K562 (cell line): Measurements from ENCODE around the gene SLC29A3. TPM values are rescaled to one million over a fixed set of nuclear protein-coding genes. Genes with fewer than 3 reads are reported as not detected.

Source experiments
- CEBPG ChIP-seq, 3 experiments: fragments of 200-800 bp in 1 of 3; sonication (Bioruptor generic) in 1 of 3; sonication (generic) in 1 of 3; formaldehyde crosslinking in 1 of 3; IDR thresholded peaks in 2 of 3; conservative IDR thresholded peaks in 1 of 3; 2 replicates each; pipeline versions ENCODE4 v1.6.1 to v1.8.0; 2016 to 2022; ENCODE audit warnings: missing compliant biosample characterization in 2 of 3, missing genetic modification characterization in 2 of 3, mild to moderate bottlenecking in 1 of 3, missing genetic modification reagents in 1 of 3
- HDAC6 ChIP-seq: IDR thresholded peaks from 2 replicates; pipeline ENCODE4 v1.6.1; 2012; ENCODE audit warnings: low read depth, mild to moderate bottlenecking, control low read depth, inconsistent platforms, low read length, moderate library complexity
- HSF4 ChIP-seq: fragments of 250-450 bp; sonication (Bioruptor Pico); IDR thresholded peaks from 2 replicates; pipeline ENCODE4 v2.1.2; 2022; ENCODE audit warnings: mild to moderate bottlenecking, moderate library complexity, borderline replicate concordance
- NFE2 ChIP-seq: IDR thresholded peaks from 2 replicates; pipeline ENCODE4 v1.6.1; 2014; ENCODE audit warnings: antibody characterized with exemption, low read depth
- PCBP2 ChIP-seq: fragments of 200-400 bp; formaldehyde crosslinking; IDR thresholded peaks from 2 replicates; pipeline ENCODE4 v1.6.1; 2018; ENCODE audit warnings: low read length, low read depth, mild to moderate bottlenecking, moderate library complexity; ENCODE audit not compliant: poor library complexity, severe bottlenecking
- POLR2AphosphoS2 ChIP-seq: IDR thresholded peaks from 2 replicates; pipeline ENCODE4 v1.6.1; 2012; ENCODE audit warnings: low read length, improper control_type of control experiment
- SIRT6 ChIP-seq: IDR thresholded peaks from one replicate; pipeline ENCODE4 v1.6.1; 2012; ENCODE audit warnings: low read depth, mild to moderate bottlenecking, control low read depth, inconsistent platforms, low read length, moderate library complexity
- polyA plus RNA-seq, 8 experiments: library from polyadenylated mRNA; depleted of rRNA in 4 of 8; stranded (reverse) in 5 of 8; unstranded in 3 of 8; fragments of >200 nt; fragmentation: Nextera tagmentation in 2 of 8; fragmentation: Illumina TruSeq in 1 of 8; extraction: Ambion mirVana in 2 of 8; extraction: Trizol in 1 of 8; gene quantifications; 2 replicates each; pipeline versions ENCODE4 v1.2.1 to v1.2.3, GENCODE V29; 2011 to 2014; ENCODE audit warnings: inconsistent platforms in 1 of 8, missing spikeins in 1 of 8
- total RNA-seq, 7 experiments: library from RNA; depleted of rRNA in 6 of 7; stranded (reverse); fragments of >200 nt in 6 of 7; fragmentation: Illumina TruSeq in 2 of 7; extraction: Trizol in 2 of 7; gene quantifications; 2 replicates each; pipeline versions ENCODE4 v1.2.1 to v1.2.3, GENCODE V29; 2011 to 2021; ENCODE audit warnings: low replicate concordance in 1 of 7
- TF ChIP-seq, protein P1 (sequence below): fragments of 450-650 bp; formaldehyde crosslinking; IDR thresholded peaks from 2 replicates; pipeline ENCODE4 v1.4.0; 2020; ENCODE audit warnings: mild to moderate bottlenecking, moderate library complexity
- TF ChIP-seq, protein P2 (sequence below): fragments of 250-450 bp; sonication (Bioruptor Pico); IDR thresholded peaks from 2 replicates; pipeline ENCODE4 v1.4.0; 2020

The SLC29A3 gene
- total and polyA plus RNA-seq, 9 of the 15 experiments (the other 6 are each of a cell fraction or from before 2014, with no cell fraction given) = 2.1 to 10.7 (median 4.6) TPM

DNA sequence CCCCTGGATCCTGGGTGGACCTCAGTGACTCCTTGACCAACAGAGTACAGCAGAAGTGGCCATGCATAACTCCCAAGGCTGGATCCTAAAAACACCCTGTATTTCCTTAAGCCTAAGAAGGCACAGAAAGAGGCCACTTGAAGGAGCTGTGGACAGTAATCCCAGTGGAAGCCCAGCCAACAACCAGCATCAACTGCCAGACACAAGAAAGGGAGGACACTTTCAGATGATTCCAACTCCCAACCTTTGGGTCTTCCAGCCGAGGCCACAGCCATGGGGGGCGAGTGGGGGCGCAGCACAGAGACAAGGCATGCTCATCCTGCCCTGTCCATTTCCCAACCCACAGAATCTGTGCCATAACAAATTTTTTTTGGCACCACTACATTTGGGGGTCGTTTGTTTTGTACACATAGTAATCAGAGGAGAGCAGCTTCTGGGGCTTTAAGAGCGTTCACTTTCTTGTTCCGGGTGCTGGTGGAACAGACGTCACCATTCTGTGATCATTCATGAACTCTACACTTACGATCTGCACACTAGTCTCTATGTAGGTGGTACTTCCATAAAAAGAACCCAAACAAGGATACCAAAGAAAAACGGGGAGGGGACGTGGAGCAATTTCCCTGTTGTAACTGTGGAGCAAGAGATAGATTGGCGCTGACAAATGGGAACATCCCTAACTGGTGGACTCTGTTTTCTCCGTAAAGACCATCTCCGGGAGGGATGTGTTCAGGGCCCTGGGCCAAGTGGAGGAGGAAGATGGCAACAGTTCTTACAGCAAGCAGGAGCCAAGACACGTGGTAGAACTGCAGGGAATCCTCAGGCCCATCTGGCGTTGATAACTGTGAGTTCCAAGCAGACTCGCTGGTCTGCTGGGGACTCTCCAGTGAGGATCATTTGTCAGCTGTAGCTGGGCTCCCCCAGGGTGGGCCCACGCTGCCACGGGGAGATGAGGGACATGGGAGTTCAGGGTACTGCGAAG lies 6.0 kb upstream of the SLC29A3 start (continued):
- TF ChIP-seq, protein P1, sequence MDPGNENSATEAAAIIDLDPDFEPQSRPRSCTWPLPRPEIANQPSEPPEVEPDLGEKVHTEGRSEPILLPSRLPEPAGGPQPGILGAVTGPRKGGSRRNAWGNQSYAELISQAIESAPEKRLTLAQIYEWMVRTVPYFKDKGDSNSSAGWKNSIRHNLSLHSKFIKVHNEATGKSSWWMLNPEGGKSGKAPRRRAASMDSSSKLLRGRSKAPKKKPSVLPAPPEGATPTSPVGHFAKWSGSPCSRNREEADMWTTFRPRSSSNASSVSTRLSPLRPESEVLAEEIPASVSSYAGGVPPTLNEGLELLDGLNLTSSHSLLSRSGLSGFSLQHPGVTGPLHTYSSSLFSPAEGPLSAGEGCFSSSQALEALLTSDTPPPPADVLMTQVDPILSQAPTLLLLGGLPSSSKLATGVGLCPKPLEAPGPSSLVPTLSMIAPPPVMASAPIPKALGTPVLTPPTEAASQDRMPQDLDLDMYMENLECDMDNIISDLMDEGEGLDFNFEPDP = no peak
- TF ChIP-seq NFE2 (no peak), CEBPG (CRISPR knock-in tag; IDR thresholded peaks at IDR 0.05) (no peak), CEBPG (tag; conservative IDR thresholded peaks at IDR 0.05 in 1 of 2, IDR thresholded peaks at IDR 0.05 in 1 of 2) (no peak), POLR2AphosphoS2 (no peak), SIRT6 (no peak), HDAC6 (0 out of 2 replicates have a peak, but pooled peaks have one; percentile 42), PCBP2 (no peak), HSF4 (CRISPR knock-in tag) (no peak)
- TF ChIP-seq, protein P2, sequence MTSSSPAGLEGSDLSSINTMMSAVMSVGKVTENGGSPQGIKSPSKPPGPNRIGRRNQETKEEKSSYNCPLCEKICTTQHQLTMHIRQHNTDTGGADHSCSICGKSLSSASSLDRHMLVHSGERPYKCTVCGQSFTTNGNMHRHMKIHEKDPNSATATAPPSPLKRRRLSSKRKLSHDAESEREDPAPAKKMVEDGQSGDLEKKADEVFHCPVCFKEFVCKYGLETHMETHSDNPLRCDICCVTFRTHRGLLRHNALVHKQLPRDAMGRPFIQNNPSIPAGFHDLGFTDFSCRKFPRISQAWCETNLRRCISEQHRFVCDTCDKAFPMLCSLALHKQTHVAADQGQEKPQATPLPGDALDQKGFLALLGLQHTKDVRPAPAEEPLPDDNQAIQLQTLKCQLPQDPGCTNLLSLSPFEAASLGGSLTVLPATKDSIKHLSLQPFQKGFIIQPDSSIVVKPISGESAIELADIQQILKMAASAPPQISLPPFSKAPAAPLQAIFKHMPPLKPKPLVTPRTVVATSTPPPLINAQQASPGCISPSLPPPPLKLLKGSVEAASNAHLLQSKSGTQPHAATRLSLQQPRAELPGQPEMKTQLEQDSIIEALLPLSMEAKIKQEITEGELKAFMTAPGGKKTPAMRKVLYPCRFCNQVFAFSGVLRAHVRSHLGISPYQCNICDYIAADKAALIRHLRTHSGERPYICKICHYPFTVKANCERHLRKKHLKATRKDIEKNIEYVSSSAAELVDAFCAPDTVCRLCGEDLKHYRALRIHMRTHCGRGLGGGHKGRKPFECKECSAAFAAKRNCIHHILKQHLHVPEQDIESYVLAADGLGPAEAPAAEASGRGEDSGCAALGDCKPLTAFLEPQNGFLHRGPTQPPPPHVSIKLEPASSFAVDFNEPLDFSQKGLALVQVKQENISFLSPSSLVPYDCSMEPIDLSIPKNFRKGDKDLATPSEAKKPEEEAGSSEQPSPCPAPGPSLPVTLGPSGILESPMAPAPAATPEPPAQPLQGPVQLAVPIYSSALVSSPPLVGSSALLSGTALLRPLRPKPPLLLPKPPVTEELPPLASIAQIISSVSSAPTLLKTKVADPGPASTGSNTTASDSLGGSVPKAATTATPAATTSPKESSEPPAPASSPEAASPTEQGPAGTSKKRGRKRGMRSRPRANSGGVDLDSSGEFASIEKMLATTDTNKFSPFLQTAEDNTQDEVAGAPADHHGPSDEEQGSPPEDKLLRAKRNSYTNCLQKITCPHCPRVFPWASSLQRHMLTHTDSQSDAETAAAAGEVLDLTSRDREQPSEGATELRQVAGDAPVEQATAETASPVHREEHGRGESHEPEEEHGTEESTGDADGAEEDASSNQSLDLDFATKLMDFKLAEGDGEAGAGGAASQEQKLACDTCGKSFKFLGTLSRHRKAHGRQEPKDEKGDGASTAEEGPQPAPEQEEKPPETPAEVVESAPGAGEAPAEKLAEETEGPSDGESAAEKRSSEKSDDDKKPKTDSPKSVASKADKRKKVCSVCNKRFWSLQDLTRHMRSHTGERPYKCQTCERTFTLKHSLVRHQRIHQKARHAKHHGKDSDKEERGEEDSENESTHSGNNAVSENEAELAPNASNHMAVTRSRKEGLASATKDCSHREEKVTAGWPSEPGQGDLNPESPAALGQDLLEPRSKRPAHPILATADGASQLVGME (CRISPR knock-in tag) = 0 out of 2 replicates have a peak, but pooled peaks have one; percentile 11
